Measurements from ENCODE around the gene PLEK2. TPM values are rescaled to one million over a fixed set of nuclear protein-coding genes. Genes with fewer than 3 reads are reported as not detected.

PLEK2 gene
- total RNA-seq, 2 experiments from 2014 or later = 0.85 to 0.97 TPM

DNA sequence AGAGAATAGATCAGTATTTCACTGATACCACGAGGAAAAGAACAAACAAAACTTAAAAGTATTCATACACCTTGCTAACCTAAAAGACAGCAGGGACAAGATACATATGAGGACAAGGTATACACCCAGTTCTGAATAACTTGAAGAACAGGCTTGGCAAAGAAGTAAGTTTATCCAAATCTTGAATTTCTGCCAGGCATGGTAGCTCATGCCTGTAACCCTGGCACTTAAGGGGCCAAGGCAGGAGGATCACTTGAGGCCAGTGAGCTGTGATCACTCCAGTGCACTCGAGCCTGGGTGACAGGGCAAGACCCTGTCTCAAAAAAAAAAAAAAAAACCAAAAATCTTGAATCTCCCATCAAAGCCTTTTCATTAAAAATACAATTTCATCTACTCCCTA lies 26.8 kb downstream of the PLEK2 start:
- H3K27me3 Mint-ChIP-seq = no peaks in the 10 kb centered on the region
- no peak overlapping the region for H3K27ac Mint-ChIP-seq
- H3K4me3 Mint-ChIP-seq = no peak overlapping the region
- no peak for ATAC-seq (ENCODE audit: low read depth)
- H3K9me3 Mint-ChIP-seq = no peaks in the 10 kb centered on the region
- no peak for DNase-seq
- peaks cover 26% of the 10 kb centered on the region for H3K36me3 Mint-ChIP-seq
- POLR2A ChIA-PET = interaction anchor here (0.7 kb wide), 1 partner anchor 150 kb away, joined by 7 read pairs; no protein-coding TSS in a partner anchor
- no peaks in the 10 kb centered on the region for H3K4me1 Mint-ChIP-seq

DNA sequence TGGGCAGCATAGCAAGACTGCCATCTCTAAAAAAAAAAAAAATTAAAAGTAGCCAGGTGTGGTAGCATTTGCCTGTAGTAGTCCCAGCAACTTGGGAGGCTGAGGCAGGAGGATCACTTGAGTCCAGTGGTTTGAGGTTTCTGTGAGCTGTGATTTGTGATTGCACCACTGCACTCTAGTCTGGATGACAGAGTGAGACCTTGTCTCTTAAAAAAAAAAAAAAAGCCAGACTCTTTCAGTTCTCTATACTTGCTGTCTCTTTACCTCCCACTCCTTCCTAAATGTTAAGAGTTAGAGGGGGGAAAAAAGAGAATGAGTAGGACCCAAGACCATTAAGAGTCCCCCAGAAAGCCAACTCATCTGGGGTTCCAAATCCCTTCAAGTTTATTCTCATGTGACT lies 34.0 kb downstream of the PLEK2 start:
- DNase-seq (no peak), ATAC-seq (ENCODE audit: low read depth) (no peak)
- Mint-ChIP-seq H3K4me3 (no peak overlapping the region), H3K27ac (no peak overlapping the region), H3K27me3 (no peaks in the 10 kb centered on the region), H3K36me3 (peaks cover 28% of the 10 kb centered on the region), H3K9me3 (no peaks in the 10 kb centered on the region), H3K4me1 (peaks cover 9% of the 10 kb centered on the region)
- POLR2A ChIA-PET = interaction anchor here (1.1 kb wide), 1 partner anchor 16 kb away, joined by 3 read pairs; no protein-coding TSS in a partner anchor

DNA sequence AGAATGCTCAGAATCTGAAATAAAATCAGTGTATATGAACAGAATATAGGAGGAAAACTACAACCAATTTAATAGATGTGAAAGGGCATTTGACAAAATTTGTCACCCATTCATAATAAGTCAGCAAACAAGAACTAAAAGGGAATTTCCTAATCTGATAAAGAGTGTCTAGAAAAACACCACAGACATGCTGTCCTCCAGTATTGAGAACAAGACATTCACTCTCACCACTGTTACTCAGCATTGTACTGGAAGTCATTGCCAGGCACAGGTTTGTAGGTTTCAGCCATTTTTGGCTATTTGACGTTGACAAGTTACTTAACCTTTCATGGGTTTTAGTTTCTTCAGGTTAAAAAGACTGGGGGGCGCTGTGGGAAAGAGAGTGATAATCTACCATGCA lies 38.6 kb downstream of the PLEK2 start:
- no peaks in the 10 kb centered on the region for H3K9me3 Mint-ChIP-seq
- ATAC-seq (ENCODE audit: low read depth) (no peak), DNase-seq (no peak)
- H3K27ac Mint-ChIP-seq = no peak overlapping the region
- H3K4me1 Mint-ChIP-seq = peaks cover 10% of the 10 kb centered on the region
- peaks cover 19% of the 10 kb centered on the region for H3K36me3 Mint-ChIP-seq
- no peak overlapping the region for H3K4me3 Mint-ChIP-seq
- no peaks in the 10 kb centered on the region for H3K27me3 Mint-ChIP-seq
- POLR2A ChIA-PET = no interaction called here

DNA sequence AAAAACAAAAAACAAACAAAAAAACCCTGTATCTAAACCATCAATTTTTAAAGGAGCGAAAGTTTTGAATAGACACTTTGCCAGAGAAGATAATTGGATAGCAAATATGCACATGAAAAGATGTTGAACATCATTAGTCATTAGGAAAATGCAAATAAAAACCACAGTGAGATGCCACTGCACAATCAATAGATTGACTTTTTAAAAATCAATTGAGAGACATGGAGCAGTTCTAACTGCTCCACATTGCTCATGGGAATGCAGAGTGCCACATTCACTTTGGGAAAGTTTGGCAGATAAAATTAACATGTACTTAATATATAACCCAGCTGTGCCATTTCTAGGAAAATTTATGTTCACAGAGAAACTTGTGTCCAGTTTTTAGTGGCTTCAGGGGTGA lies 39.1 kb downstream of the PLEK2 start:
- Mint-ChIP-seq H3K9me3 (no peaks in the 10 kb centered on the region), H3K36me3 (peaks cover 21% of the 10 kb centered on the region), H3K27ac (no peak overlapping the region), H3K27me3 (no peaks in the 10 kb centered on the region), H3K4me1 (peaks cover 12% of the 10 kb centered on the region), H3K4me3 (no peak overlapping the region)
- no peak for ATAC-seq (ENCODE audit: low read depth)
- POLR2A ChIA-PET = no interaction called here
- DNase-seq = no peak

DNA sequence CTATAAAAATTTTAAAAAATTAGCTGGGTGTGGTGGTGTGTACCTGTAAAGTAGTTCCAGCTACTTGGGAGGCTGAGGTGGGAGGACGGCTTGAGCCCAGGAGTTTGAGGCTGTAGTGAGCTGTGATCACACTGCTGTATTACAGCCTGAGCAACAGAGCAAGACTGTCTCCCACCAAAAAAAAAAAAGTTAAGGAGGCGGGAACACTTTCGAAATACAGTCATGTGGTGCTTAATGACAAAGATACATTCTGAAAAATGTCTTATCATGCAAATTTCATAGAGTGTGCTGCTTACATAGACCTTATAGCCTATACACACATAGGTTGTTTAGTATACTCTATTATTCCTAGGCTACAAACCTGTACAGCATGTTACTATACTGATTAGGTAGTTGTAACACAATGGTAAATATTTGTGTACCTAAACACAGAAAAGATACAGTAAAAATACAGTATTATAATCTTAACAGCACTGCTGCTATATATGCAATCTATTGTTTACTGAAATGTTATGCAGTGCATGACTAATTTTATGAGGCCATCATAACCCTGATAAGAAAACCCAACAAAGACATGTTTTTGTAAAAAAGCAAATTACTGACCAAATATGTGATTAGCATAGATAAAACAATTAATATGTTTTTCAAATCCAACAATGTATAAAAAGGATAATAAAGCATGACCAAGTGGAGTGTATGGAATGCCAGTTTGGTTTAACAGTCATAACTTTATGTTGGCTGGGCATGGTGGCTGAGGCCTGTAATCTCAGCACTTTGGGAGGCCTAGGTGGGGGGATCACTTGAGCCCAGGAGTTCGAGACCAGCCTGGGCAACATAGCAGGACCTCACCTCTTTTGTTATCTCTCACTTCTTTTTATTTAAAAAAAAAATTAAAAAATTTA lies 40.5 kb downstream of the PLEK2 start:
- peaks cover 12% of the 10 kb centered on the region for H3K4me1 Mint-ChIP-seq
- H3K27ac Mint-ChIP-seq = no peak overlapping the region
- H3K9me3 Mint-ChIP-seq = no peaks in the 10 kb centered on the region
- H3K4me3 Mint-ChIP-seq = no peak overlapping the region
- POLR2A ChIA-PET = no interaction called here
- H3K36me3 Mint-ChIP-seq = peaks cover 19% of the 10 kb centered on the region
- DNase-seq = no peak
- no peaks in the 10 kb centered on the region for H3K27me3 Mint-ChIP-seq
- ATAC-seq (ENCODE audit: low read depth) = no peak

DNA sequence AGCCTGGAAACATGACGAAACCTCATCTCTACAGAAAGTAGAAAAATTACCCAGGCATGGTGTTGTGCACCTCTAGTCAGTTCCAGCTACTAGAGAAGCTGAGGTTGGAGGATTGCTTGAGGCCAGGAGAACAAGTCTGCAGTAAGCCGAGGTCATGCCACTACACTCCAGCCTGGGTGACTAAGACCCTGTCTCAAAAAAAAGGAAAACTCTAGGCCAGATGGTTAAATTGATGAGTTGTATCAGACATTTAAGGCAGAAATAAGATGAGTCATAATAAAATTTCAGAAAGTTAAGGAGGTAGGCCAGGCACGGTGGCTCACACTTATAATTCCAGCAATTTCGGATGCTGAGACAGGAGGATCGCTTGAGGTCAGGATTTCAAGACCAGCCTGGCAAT lies 41.1 kb downstream of the PLEK2 start:
- DNase-seq (no peak), ATAC-seq (ENCODE audit: low read depth) (no peak)
- no peak overlapping the region for H3K27ac Mint-ChIP-seq
- peaks cover 12% of the 10 kb centered on the region for H3K4me1 Mint-ChIP-seq
- peaks cover 23% of the 10 kb centered on the region for H3K36me3 Mint-ChIP-seq
- POLR2A ChIA-PET = no interaction called here
- no peaks in the 10 kb centered on the region for H3K9me3 Mint-ChIP-seq
- H3K4me3 Mint-ChIP-seq = no peak overlapping the region
- H3K27me3 Mint-ChIP-seq = no peaks in the 10 kb centered on the region

DNA sequence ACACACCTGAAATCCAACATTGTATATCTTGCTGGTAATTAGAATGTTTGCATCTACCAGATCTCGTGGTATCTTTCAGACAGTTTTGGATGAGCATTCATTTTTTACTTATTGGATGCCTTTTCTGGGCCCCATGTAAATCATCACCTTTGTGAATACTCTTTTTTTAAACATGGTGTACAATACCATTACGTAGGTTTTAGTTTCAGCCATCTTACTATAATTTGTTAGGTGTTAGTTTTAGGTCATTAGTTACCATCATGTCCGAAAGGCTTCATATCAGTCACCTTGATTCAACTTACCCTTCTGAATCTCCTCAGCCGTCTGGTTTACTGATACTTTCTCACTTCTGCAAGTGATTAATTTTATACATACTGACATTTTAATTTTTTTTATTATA lies 46.5 kb downstream of the PLEK2 start:
- Mint-ChIP-seq H3K27ac (no peak overlapping the region), H3K4me1 (peaks cover 38% of the 10 kb centered on the region), H3K4me3 (no peak overlapping the region), H3K27me3 (no peaks in the 10 kb centered on the region), H3K36me3 (peaks cover 21% of the 10 kb centered on the region), H3K9me3 (no peaks in the 10 kb centered on the region)
- ATAC-seq (ENCODE audit: low read depth) (no peak), DNase-seq (no peak)
- POLR2A ChIA-PET = interaction anchor here (0.7 kb wide), 1 partner anchor 327 kb away, joined by 3 read pairs; no protein-coding TSS in a partner anchor

DNA sequence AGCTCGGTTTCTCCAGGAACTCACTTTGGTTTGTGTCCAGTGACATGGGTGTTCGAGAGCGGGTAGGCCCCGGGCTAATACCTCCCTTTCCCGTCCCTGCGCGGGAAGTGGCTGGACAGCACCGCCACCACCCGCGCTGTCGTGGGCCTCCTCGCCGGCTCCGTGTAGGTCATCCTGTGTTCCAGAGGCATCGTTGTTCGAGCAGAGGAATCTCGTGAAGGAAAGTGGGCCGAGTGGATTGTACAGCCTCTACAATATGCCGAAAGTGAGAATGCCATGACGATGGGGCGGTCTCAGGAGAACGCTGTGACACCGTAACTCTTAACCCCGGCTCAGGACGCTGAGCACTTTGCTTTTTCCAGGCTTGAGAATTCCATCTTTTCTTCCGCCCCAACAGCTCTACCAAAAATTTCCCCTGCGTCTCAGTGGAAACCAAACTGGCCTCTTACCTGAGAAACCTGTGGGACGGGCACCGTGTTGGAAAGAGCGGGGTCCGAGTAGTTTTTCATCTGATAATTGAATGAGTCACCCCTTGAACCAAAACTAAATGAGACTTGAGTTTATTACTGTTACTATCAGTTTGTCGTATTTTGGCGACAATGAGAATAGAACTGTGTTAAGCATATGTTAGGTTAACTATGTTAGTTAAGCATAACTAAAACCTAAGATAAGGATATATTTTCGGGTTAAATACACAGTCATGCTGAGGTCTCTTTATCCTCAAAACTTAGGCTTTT lies 51.3 kb downstream of the PLEK2 start:
- POLR2A ChIA-PET = interaction anchor here (1.2 kb wide), 1 partner anchor 334 kb away, joined by 10 read pairs; the partner anchor contains the start of gene RDH11
- Mint-ChIP-seq H3K4me3 (peak overlapping the region; percentile 98), H3K27ac (peak overlapping the region; percentile 96), H3K9me3 (no peaks in the 10 kb centered on the region), H3K36me3 (peaks cover 6% of the 10 kb centered on the region), H3K4me1 (peaks cover 49% of the 10 kb centered on the region), H3K27me3 (no peaks in the 10 kb centered on the region)
- DNase-seq (no peak), ATAC-seq (ENCODE audit: low read depth) (peak; percentile 27)

DNA sequence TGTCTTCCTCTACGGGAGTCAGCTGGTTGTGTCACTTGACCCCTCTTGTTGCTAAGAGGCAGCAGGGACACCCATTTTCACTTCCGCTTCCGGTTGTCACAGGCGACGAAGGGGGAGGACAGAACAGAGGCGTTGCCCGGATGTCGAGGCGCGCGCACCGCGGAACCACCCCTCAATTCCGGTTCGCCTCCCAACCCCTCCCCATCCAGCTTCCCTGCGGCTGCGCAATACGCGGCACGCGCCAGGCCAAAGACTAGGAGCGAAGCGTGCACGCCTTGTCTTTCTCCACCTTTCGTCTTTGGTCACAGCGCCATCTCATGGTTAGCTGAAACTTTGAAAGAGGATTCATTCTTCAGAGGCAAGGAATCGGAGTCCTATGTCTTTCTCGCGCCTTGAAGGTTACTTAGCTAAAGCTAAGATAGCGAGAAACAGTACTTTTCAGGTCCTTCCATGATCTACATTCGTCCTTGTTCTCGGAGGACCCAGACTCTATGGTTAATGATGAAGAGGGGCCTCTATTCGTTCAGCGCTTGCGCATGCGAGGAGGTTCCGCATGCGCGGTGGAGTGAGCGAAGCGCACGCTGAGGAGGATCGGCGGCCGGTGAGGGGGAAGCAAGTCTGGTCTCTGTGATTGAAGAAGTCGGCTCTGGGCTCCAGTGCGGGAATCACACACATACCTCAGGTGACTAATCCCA lies 52.0 kb downstream of the PLEK2 start, which contains the start of the genes ATP6V1D and EIF2S1:
Gene ATP6V1D (minus strand): TSS at position 30 of the 695 bp plus-strand sequence. CDS start 106 bp downstream, outside the sequence.
Gene EIF2S1 (plus strand): TSS at position 554 of the 695 bp plus-strand sequence. CDS start 4,440 bp downstream, outside the sequence.
- DNase-seq = peak; percentile 98
- Mint-ChIP-seq H3K4me3 (peak within 1 kb of the TSS; percentile 98), H3K27ac (peak within 1 kb of the TSS; percentile 96), H3K27me3 (no peaks in the 10 kb centered on the region), H3K4me1 (peaks cover 43% of the 10 kb centered on the region), H3K36me3 (no peaks in the 10 kb centered on the region), H3K9me3 (no peaks in the 10 kb centered on the region)
- POLR2A ChIA-PET = interaction anchor here (1.0 to 1.2 kb wide), 4 partner anchors 41 to 335 kb away, joined by 3 to 10 read pairs (median 3); partner anchors contain the start of gene RDH11
- peak; percentile 93 for ATAC-seq (ENCODE audit: low read depth)

DNA sequence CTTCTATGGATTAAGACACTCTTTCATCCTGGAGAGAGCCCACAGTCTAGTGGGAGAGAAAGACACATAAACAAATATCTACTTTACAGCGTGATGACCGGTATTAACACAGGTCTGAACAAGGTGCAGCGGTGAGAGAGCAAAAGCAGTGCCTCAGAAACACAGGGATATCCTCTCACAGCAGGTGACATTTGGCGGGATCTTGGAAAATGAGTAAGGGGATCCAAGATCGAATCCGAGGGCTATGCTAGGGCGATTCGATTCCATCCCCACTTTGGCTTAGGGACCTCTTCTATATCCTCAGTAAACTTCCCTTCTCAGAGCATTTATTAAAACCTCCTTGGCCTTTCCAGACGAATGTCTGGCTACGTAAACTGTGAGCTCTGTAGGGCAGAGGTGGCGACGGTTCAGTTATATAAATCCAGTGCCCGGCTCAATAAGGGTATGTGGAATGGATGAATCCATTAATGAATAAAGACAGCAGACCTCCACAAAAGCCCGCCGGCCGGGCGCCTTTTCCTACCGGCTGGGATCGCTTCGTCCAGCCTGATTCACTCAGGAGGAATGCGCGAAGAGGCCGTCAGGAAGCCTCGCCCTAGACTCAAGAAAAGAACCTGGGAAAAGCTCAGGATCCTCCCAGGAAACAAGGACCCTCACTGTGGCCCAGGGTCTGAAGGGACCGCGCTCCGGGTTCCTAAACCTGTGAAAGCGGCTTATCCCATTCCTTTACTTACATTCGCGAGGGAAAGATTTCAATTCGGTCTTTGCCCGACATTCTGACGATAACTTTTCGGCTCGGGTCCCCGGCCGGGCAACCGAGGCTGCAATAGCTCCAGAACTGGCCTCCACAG lies 52.8 kb downstream of the PLEK2 start:
- no peaks in the 10 kb centered on the region for H3K36me3 Mint-ChIP-seq
- peak overlapping the region; percentile 98 for H3K4me3 Mint-ChIP-seq
- POLR2A ChIA-PET = interaction anchor here (1.0 to 1.2 kb wide), 4 partner anchors 40 to 336 kb away, joined by 3 to 10 read pairs (median 3); partner anchors contain the start of gene RDH11
- DNase-seq (no peak), ATAC-seq (ENCODE audit: low read depth) (no peak)
- H3K9me3 Mint-ChIP-seq = no peaks in the 10 kb centered on the region
- peaks cover 38% of the 10 kb centered on the region for H3K4me1 Mint-ChIP-seq
- peak overlapping the region; percentile 96 for H3K27ac Mint-ChIP-seq
- no peaks in the 10 kb centered on the region for H3K27me3 Mint-ChIP-seq

DNA sequence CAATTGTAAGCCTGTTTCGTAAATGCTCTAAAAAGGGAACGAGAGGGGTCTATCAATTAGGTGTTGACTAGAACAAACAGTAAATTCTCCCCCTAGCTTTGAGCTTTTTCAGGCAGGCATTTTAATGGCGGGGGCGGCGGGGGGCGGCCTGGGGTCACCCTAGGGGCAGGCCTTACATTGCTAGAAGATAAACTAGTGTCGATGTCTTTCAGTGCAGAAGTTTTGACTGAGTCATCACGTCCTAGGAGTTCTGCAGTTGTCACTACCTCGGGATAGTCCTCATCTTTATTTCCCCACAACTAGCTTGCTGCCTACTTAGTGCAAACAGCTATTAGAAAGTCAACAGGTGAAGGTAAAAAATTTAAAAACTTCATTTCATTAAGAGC lies 54.0 kb downstream of the PLEK2 start:
- Mint-ChIP-seq H3K27me3 (no peaks in the 10 kb centered on the region), H3K4me3 (peak overlapping the region; percentile 98), H3K27ac (no peak overlapping the region), H3K4me1 (peaks cover 33% of the 10 kb centered on the region), H3K36me3 (peaks cover 3% of the 10 kb centered on the region), H3K9me3 (no peaks in the 10 kb centered on the region)
- DNase-seq = no peak
- no peak for ATAC-seq (ENCODE audit: low read depth)
- POLR2A ChIA-PET = no interaction called here

DNA sequence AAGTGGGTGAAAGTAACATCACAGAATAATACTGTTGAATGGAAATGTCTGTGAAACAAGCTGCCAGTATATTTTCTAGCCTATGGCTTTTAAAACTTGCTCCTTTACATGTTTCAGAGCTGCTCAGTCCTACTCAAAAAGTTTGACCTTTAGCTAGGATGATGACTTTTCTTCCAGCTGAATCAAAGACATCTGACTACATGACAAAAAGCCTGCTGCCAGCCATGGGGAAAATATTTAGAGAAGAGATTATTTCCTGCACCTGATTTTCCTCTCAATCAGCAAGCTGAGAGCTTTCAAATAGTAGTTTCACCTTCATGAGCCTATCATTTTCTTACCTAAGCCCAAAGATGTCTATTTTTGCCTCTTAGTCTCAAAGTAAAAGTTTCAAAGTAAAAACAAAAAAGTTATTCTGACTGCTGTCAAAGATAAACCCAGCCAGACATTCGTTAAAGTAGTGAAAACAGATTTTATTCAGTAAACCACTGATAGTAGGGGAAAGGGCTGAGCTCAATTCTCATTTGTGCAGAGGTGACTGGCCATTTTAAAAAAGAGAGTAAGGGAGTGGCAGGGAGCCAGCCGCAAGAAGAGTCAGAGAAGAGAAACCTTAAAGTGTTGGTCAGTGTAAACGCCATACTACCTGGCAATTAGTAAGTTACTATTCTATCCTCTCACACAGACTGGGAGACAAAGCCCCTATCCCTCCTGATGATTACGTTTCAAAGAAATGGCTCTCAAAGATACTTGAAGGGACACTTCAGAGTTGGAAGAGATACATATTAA lies 54.6 kb downstream of the PLEK2 start:
- no peak for ATAC-seq (ENCODE audit: low read depth)
- DNase-seq = no peak
- Mint-ChIP-seq H3K4me3 (peak overlapping the region; percentile 12), H3K27ac (no peak overlapping the region), H3K4me1 (peaks cover 29% of the 10 kb centered on the region), H3K36me3 (peaks cover 6% of the 10 kb centered on the region), H3K9me3 (no peaks in the 10 kb centered on the region), H3K27me3 (no peaks in the 10 kb centered on the region)
- POLR2A ChIA-PET = no interaction called here
